Iris pigment epithelial cell (primary cell): Measurements from ENCODE around the gene SLC39A6.
A peak's percentile ranks its signal among the peaks of the same experiment; 100 is the strongest.
"Not testable (repeated sequence)": the region's sequence is repeated elsewhere in the genome, so short reads cannot be mapped to it uniquely, and the experiment has no call there.

Experiments
- DNase-seq: peaks from one replicate; pipeline ENCODE4 v3.0.0-alpha.2; 2011; ENCODE audit warnings: low read depth

Gene SLC39A6

GRCh38 chr18:36096955-36097354 lies 32.2 kb downstream of the SLC39A6 start:
- no peak for DNase-seq

GRCh38 chr18:36095936-36096519 lies 33.1 kb downstream of the SLC39A6 start:
- DNase-seq: peak; percentile 71

DNA sequence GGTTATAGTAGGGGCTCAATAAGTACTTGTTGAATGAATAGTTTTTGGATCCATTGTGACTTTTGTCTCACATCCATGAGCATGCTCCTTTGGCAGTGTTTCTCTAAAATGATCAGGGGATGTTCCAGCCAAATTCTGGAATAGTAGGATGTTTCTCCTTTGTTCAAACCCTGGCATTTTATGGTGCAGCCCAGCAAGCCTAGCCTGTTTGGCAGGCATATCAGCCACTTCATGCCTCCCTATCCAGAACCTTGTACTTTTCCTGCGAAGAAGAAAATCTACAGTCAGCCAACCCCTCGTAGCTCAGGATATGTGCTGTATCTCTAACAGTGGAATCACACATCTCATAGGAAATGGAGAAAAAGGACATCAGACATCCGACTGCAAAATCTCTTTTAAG lies 34.7 kb downstream of the SLC39A6 start:
- no peak for DNase-seq

GRCh38 chr18:36092116-36092515 lies 37.0 kb downstream of the SLC39A6 start:
- not testable (repeated sequence) for DNase-seq

DNA sequence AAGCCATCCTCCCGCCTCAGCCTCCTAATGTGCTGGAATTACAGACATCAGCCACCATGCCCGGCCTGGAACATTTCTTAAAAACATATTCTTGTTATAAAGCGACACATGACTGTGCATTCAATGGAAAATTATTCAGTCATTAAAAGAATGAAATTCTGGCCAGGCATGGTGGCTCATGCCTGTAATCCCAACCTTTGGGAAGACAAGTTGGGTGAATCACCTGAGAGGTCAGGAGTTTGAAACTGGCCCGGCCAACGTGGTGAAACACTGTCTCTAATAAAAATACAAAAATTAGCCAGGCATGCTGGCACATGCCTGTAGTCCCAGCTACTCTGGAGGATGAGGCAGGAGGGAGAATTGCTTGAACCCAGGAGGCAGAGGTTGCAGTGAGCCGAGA lies 40.1 kb downstream of the SLC39A6 start:
- DNase-seq: no peak

DNA sequence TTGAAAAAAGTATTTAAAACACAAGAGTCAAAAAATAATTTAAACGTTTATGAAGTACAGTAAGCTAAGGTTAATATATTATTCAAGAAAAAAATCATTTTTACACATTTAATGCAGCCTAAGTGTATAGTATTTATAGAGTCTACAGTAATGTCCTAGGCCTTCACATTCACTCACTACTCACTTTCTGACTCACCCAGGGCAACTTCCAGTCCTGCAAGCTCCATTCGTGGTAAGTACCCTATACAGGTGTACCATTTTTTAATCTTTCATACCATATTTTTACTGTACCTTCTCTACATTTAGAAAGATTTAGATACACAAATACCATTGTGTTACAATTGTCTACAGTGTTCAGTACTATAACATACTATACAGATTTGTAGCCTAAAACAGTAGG lies 40.9 kb downstream of the SLC39A6 start:
- DNase-seq: no peak

DNA sequence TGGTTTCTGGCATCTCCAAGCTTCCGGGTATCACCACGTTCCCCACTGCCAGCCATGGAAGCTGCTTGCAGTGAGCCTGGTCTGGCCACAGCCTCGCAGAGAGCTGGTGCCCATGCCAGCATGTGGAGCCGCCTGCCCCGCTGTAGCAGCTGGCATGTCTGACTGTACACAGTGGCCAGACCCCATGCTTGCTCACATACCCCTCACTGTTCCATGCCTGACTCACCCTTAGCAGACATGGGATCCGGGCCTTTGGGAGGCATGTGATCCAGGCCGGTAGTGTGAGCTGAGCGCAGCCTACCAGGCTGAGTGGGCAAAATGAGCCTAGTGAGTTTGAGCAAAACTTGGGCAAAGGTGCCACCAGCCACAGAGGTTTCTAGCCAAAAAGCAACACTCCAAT lies 43.0 kb downstream of the SLC39A6 start:
- DNase-seq: no peak

DNA sequence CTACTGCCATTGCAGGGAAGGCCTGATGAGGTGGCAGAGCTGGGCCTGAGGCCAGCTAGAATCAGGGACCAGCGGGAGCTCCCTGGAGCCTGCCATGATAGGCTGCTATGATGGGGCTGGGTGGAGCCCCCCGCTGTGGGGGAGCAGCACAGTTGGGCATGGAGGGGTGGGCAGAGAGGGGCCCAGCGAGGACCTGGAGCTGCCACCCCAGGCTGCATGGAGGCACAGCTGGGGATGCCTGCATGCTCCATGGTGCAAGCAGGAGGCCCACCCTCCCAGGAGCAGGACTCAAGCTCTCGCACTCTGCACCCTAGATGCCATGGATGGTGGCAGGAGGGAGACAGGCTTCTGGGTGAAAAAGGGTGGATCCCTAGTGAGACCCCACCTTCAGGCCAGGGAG lies 43.9 kb downstream of the SLC39A6 start:
- DNase-seq: no peak

DNA sequence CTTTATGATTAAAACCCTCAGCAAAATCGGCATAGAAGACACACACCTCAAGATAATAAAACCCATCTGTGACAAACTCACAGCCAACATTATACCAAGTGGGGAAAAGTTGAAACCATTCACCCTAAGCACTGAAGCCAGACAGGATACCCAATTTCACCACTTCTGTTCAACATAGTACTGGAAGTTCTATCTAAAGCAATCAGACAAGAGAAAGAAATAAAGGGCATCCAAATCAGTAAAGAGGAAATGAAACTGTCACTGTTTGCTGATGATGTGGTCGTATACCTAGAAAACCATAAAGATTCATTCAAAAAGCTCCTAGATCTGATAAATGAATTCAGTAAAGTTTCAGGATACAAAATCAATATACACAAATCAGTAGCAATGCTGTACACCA lies 45.4 kb downstream of the SLC39A6 start:
- no peak for DNase-seq

GRCh38 chr18:36081118-36081517 lies 48.0 kb downstream of the SLC39A6 start:
- DNase-seq: not testable (repeated sequence)

GRCh38 chr18:36078751-36079529 lies 50.2 kb downstream of the SLC39A6 start:
- DNase-seq: peak; percentile 87

DNA sequence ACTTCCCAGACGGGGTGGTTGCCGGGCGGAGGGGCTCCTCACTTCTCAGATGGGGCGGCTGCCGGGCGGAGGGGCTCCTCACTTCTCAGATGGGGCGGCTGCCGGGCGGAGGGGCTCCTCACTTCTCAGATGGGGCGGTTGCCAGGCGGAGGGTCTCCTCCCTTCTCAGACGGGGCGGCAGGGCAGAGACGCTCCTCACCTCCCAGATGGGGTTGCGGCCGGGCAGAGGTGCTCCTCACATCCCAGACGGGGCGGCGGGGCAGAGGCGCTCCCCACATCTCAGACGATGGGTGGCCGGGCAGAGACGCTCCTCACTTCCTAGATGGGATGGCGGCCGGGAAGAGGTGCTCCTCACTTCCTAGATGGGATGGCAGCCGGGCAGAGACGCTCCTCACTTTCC lies 51.4 kb downstream of the SLC39A6 start:
- not testable (repeated sequence) for DNase-seq

DNA sequence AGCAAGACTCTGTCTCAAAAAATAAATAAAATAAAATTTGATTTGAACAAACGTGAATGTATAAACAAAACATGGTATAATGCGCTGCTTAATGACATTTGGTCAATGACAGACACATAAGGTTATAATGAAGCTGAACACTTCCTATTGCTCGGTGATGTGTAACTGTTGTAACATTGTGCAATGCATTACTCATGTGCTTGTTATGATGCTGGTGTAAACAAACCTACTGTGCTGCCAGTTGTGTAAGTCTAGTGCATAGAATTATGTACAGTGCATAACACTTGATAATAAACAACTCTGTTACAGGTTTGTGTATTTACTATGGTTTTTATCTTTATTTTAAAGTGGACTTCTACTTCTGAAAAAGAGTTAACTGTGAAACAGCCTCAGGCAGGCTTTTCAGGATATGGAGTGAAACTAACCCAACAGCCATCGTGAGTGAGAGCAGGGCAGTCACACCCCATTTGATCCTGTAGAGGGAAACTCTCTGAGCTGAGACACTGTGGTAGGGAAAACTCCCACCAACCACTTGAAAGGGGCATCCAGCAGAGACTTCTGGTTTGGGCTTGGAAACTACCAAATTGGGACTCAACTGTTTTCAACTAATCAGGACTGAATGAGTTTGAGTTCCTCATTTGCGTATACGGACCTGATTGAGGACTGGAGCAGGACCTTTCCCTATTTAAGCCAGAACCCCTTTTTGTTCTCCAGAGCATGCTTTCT lies 53.1 kb downstream of the SLC39A6 start:
- DNase-seq: peak; percentile 94

DNA sequence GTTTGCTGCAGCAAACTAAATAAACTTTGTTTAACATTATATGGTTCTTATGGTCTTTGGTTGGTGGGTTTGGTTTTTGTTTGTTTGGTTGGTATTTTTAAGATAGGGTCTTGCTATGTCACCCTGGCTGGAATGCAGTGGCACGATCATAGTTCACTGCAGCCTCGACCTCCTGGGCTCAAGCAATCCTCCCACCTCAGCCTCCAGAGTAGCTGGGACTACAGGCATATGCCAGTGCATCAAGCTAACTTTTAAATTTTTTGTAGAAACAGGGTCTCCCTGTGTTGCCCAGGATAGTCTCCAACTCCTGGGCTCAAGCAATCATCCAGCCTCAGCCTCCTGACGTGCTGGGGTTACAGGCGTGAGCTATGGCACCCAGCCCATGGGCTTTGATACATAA lies 54.7 kb downstream of the SLC39A6 start:
- DNase-seq: no peak

DNA sequence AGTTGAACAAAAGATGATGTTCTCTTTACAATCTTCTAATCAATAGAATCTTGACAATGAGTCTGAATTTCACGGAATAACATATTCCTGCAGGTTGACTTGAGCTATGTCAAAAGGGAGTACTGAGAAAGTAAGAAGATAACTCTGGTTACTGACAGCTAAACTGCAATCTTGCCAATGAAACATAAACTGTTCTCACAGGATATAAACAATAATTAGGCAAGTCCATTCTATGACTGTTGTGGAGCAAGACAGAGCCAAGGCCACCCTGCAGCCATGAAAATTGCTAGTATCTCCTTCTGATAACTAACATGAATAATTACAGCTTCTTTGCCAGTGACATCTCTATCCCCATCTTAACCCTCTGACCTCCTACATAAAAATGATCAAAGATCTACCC lies 55.5 kb downstream of the SLC39A6 start:
- peak; percentile 38 for DNase-seq

DNA sequence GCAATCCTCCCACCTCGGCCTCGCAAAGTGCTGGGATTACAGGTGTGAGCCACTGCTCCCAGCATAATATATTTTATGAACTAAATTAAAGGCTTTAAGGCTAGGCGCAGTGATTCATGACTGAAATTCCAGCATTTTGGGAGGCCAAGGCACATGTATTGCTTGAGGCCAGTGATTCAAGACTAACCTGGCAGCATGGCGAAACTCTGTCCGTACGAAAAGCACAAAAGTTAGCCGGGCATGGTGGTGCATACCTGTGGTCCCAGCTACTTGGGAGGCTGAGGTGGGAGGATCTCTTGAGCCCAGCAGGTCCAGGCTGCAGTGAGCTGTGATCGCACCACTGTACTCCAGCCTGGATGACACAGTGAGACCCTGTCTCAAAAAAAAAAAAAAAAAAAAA lies 56.7 kb downstream of the SLC39A6 start:
- not testable (repeated sequence) for DNase-seq

DNA sequence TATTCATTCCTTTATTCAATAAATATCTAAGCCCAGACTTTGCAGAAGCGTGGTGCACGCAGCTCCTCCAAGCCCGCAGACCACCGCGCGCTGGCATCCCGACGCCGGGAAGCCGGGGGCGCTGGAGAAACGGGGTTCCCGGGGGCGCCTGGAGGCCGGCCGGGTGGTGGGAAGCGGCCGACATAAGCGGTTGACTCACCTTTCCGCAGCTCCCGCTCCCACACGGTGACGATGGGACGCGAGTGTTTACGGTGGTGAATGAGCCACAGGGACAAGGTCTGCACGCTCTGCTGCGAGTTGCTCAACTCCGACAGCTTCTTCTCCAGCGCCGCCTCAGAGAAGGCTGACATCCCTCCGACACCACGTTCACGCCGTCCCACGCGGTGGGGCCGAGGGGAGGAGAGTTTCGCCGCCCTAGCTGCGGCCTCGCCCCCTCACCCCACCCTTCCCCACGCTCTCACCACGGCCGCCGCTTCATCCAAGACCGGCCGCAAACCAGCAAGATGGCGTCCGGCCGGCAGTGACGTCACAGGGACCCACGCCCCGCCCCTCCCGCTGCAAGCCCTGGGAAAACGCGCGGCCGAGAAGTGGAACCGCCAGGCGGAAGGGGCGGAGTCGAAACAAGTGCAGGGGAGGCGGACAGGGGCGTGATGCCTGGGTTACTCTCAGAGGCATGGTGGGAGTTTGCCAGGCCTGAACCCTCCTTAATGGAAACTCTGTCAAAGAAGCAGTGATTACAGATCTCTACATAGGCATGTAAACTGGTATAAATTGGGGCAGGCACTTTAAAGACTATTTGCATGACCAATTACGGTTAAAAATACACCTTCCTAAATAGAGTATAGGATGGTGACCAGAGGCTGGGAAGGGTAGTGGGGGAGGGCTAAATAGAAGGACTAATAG lies 61.8 kb downstream of the SLC39A6 start, which contains the start of gene RPRD1A:
TSS of gene RPRD1A (minus strand) at position 505 of the 903 bp plus-strand sequence. CDS start at position 350, 155 bp downstream.
- DNase-seq: peak; percentile 95

GRCh38 chr18:36066686-36067054 lies 62.5 kb downstream of the SLC39A6 start:
- peak; percentile 4 for DNase-seq

GRCh38 chr18:36066001-36066400 lies 63.1 kb downstream of the SLC39A6 start:
- DNase-seq: peak; percentile 61

DNA sequence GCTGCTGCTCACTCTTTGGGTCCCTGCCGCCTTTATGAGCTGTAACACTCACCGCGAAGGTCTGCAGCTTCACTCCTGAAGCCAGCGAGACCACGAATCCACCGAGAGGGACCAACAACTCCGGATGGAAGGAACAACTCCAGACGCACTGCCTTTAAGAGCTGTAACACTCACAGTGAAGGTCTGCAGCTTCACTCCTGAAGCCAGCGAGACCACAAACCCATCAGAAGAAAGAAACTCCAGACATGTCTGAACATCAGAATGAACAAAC lies 64.4 kb downstream of the SLC39A6 start:
- DNase-seq: not testable (repeated sequence)

- no peak for DNase-seq
Measured at GRCh38 chr18:36064027-36064808, 64.9 kb downstream of the SLC39A6 start.
